Adrenal gland (tissue), 12 donors: Measurements from ENCODE around the gene SDK2. TPM values are rescaled to one million over a fixed set of nuclear protein-coding genes. Genes with fewer than 3 reads are reported as not detected.

Experiments used
- DNase-seq, 7 donors: peaks; one replicate each; pipeline ENCODE4 v3.0.0-alpha.2; 2019 to 2020
- H3K27ac ChIP-seq, 5 donors: fragments of 200-600 bp; sonication (generic) in 4 of 5; 1 replicate in 3 of 5; 2 replicates in 2 of 5; pipeline versions ENCODE4 v1.5.1 to v1.8.0; 2016 to 2020; ENCODE audit warnings: mild to moderate bottlenecking in 1 of 5
- H3K27me3 ChIP-seq: fragments of 200-600 bp; 2 replicates; pipeline ENCODE4 v1.8.0; 2021
- H3K36me3 ChIP-seq, 2 donors: fragments of 200-600 bp; replicated peaks in 1 of 2; 1 replicate in 1 of 2; 2 replicates in 1 of 2; pipeline versions ENCODE4 v1.5.1 to v1.8.0; 2018 to 2022
- H3K4me1 ChIP-seq, 2 donors: fragments of 200-600 bp; replicated peaks in 1 of 2; 1 replicate in 1 of 2; 2 replicates in 1 of 2; pipeline versions ENCODE4 v1.5.1 to v1.8.0; 2018 to 2021
- H3K4me3 ChIP-seq, 4 donors: fragments of 200-600 bp; sonication (generic) in 3 of 4; one replicate each; pipeline ENCODE4 v1.5.1; 2016 to 2018
- H3K9me3 ChIP-seq, 3 donors: fragments of 200-600 bp; sonication (generic) in 1 of 3; replicated peaks in 1 of 3; 1 replicate in 2 of 3; 2 replicates in 1 of 3; pipeline versions ENCODE4 v1.5.1 to v1.8.0; 2016 to 2021
- CTCF ChIP-seq, 6 experiments: fragments of 450-650 bp in 4 of 6; fragments of 200-600 bp in 2 of 6; sonication (generic) in 1 of 6; IDR thresholded peaks; 1 replicate in 5 of 6; 2 replicates in 1 of 6; pipeline versions ENCODE4 v1.5.1 to v1.8.0; 2016 to 2021; ENCODE audit warnings: antibody characterized with exemption in 6 of 6, mild to moderate bottlenecking in 2 of 6, moderate library complexity in 1 of 6
- POLR2A ChIP-seq, 2 donors: fragments of 450-650 bp; IDR thresholded peaks; one replicate each; pipeline ENCODE4 v1.6.1; 2017; ENCODE audit warnings: antibody characterized with exemption in 2 of 2, mild to moderate bottlenecking in 2 of 2, moderate library complexity in 1 of 2
- WGBS, 4 donors: extraction: QIAGEN DNeasy Blood & Tissue Kit in 2 of 4; methylation state at CpG; one replicate each; pipeline versions ENCODE4 v1.1.5 to v1.1.7; 2013 to 2017; 5-methylcytosine and 5-hydroxymethylcytosine counted together
- intact Hi-C, 2 donors: fragments of 100-400 bp; cut with DNase I; formaldehyde crosslinking; loops; one replicate each; pipeline versions ENCODE4 v1.14.1 to v1.15.0; 2022 to 2023
- polyA plus RNA-seq, 3 donors: library from polyadenylated mRNA; stranded (reverse); fragments of 200-250 nt in 2 of 3; fragments of 350-450 nt in 1 of 3; fragmentation: Illumina TruSeq in 1 of 3; extraction: RNeasy Lipid Tissue Mini Kit (QIAGEN cat#74804) in 1 of 3; gene quantifications; one replicate each; pipeline ENCODE4 v1.2.3, GENCODE V29; 2013 to 2014
- total RNA-seq, 9 donors: library from RNA; depleted of rRNA in 4 of 9; stranded (reverse); fragments of >200 nt in 4 of 9; fragments of 120-200 nt in 1 of 9; fragmentation: NEBNext Ultra II Directional in 1 of 9; extraction: Animal tissue kit (Norgen Biotek cat#: 25700) in 1 of 9; gene quantifications; one replicate each; pipeline versions ENCODE4 v1.1.0 to v1.2.4, GENCODE V29; 2013 to 2023
- donor health status: healthy with polysubstance abuse.
- donor health status: Bipolar disorder and iron deficiency.
- donor health status: DM: yes; HTN: yes; CAD: no.
- donor health status: DM: no; HTN: no; CAD: no.
- donor health status: DM: no; HTN: no; CAD: no.
- donor health status: DM: yes; HTN: yes; CAD: no.

The SDK2 gene
- total and polyA plus RNA-seq, 12 donors = 0.27 to 2.1 (median 0.84) TPM

GRCh38 chr17:73368085-73368631 lies 276.1 kb downstream of the SDK2 start:
- Histone ChIP-seq H3K4me1 (peaks cover 0 to 17% of the 10 kb centered on the region in 2 donors), H3K9me3 (no peaks in the 10 kb centered on the region), H3K27me3 (no peaks in the 10 kb centered on the region), H3K4me3 (no peak overlapping the region), H3K36me3 (no peaks in the 10 kb centered on the region), H3K27ac (no peak overlapping the region)
- intact Hi-C loops = loop anchor here (2.0 to 5.0 kb wide), 3 partner anchors 56 to 166 kb away; partner anchors contain the start of gene CDC42EP4 (in 1 of the 2)
- no peak for DNase-seq
- WGBS, 4 donors = 85 to 91% (median 89%) methylated on average over 7 to 18 of the region's 18 CpGs
- TF ChIP-seq POLR2A (IDR thresholded peaks at IDR 0.05) = no peak
- TF ChIP-seq CTCF (IDR thresholded peaks at IDR 0.05) = no peak

- Histone ChIP-seq H3K4me3 (no peak overlapping the region), H3K36me3 (no peaks in the 10 kb centered on the region), H3K9me3 (no peaks in the 10 kb centered on the region), H3K27me3 (no peaks in the 10 kb centered on the region), H3K4me1 (peaks cover 0 to 17% of the 10 kb centered on the region in 2 donors), H3K27ac (peak overlapping the region in 4 of 5 donors; percentile 24 to 85 (median 58))
- intact Hi-C loops = loop anchor here in 1 of 2 donors (5.0 kb wide), 2 partner anchors 54 to 164 kb away; partner anchors contain the start of gene CDC42EP4
- peak in 6 of 7 donors; percentile 24 to 96 (median 46) for DNase-seq
- WGBS, 4 donors = 59 to 68% (median 59%) methylated on average over 4 to 23 of the region's 23 CpGs
- TF ChIP-seq POLR2A (IDR thresholded peaks at IDR 0.05) (peak; percentile 31 to 33), CTCF (IDR thresholded peaks at IDR 0.05) (no peak)
Observed at GRCh38 chr17:73365906-73366623, 278.2 kb downstream of the SDK2 start.

- TF ChIP-seq CTCF (IDR thresholded peaks at IDR 0.05) (no peak), POLR2A (IDR thresholded peaks at IDR 0.05) (no peak)
- H3K4me1 ChIP-seq = peaks cover 0 to 17% of the 10 kb centered on the region in 2 donors
- H3K27ac ChIP-seq = peak overlapping the region in 4 of 5 donors; percentile 24 to 85 (median 58)
- 41 to 52% (median 42%) methylated on average over 12 to 20 of the region's 20 CpGs for WGBS, 4 donors
- intact Hi-C loops = loop anchor here in 1 of 2 donors (5.0 kb wide), 2 partner anchors 53 to 163 kb away; partner anchors contain the start of gene CDC42EP4
- H3K27me3 ChIP-seq = no peaks in the 10 kb centered on the region
- H3K4me3 ChIP-seq = no peak overlapping the region
- H3K9me3 ChIP-seq = no peaks in the 10 kb centered on the region
- H3K36me3 ChIP-seq = no peaks in the 10 kb centered on the region
- DNase-seq = peak in 1 of 7 donors; percentile 26
Observed at GRCh38 chr17:73365301-73365874, 278.9 kb downstream of the SDK2 start.

GRCh38 chr17:73364155-73364522 lies 280.1 kb downstream of the SDK2 start:
- DNase-seq = no peak
- H3K36me3 ChIP-seq = no peaks in the 10 kb centered on the region
- WGBS, 4 donors = 90 to 92% (median 91%) methylated on average over 4 of the region's 4 CpGs
- H3K27ac ChIP-seq = no peak overlapping the region
- intact Hi-C loops = no loop called here
- H3K4me1 ChIP-seq = peaks cover 0 to 17% of the 10 kb centered on the region in 2 donors
- no peaks in the 10 kb centered on the region for H3K27me3 ChIP-seq
- H3K4me3 ChIP-seq = no peak overlapping the region
- no peak for TF ChIP-seq CTCF (IDR thresholded peaks at IDR 0.05)
- no peak for TF ChIP-seq POLR2A (IDR thresholded peaks at IDR 0.05)
- no peaks in the 10 kb centered on the region for H3K9me3 ChIP-seq
